Stimulated activated naive CD8-positive, alpha-beta T cell treated with anti-CD3 and anti-CD28 coated beads, Interleukin-15, Interleukin-2, amounts not matched to agents 100 ng/mL and 50 ng/mL, for 24 hours (primary cell): ENCODE measurements around the gene MDN1.
"Not testable (repeated sequence)": the region's sequence is repeated elsewhere in the genome, so short reads cannot be mapped to it uniquely, and the experiment has no call there.

Experiments used
- H3K27ac Mint-ChIP-seq: one replicate; pipeline ENCODE4 v1.8.0; 2021; ENCODE audit warnings: mild to moderate bottlenecking, mixed read lengths
- H3K27me3 Mint-ChIP-seq: one replicate; pipeline ENCODE4 v1.8.0; 2021; ENCODE audit warnings: mixed read lengths
- H3K36me3 Mint-ChIP-seq: one replicate; pipeline ENCODE4 v1.8.0; 2021; ENCODE audit warnings: low read depth, mixed read lengths
- H3K4me1 Mint-ChIP-seq: one replicate; pipeline ENCODE4 v1.8.0; 2021; ENCODE audit warnings: low read depth, mixed read lengths
- H3K4me3 Mint-ChIP-seq: one replicate; pipeline ENCODE4 v1.8.0; 2021; ENCODE audit warnings: mild to moderate bottlenecking, mixed read lengths
- H3K9me3 Mint-ChIP-seq: one replicate; pipeline ENCODE4 v1.8.0; 2021; ENCODE audit warnings: mixed read lengths

The MDN1 gene

DNA sequence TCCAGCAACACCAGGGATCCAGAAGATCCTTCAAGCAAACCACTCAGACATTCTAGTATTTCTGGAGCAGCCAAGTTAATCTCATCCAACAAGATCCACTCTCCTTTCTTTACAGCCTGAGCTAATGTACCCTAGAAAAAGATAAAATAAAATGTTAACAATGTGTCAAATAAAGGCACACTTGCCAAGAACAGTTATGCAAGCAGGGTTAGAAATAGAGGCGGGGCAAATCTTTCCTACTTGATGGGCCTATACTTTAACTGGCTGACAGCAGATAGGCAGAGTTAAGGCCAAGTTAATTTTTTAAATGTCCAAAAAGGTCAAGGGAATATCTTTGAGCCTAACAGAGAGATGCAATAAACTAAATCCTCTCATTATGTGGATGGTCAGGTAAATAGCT, 60.8 kb downstream of the MDN1 start:
- H3K27ac Mint-ChIP-seq: no peak overlapping the region
- no peaks in the 10 kb centered on the region for H3K9me3 Mint-ChIP-seq
- peaks cover 65% of the 10 kb centered on the region for H3K36me3 Mint-ChIP-seq

DNA sequence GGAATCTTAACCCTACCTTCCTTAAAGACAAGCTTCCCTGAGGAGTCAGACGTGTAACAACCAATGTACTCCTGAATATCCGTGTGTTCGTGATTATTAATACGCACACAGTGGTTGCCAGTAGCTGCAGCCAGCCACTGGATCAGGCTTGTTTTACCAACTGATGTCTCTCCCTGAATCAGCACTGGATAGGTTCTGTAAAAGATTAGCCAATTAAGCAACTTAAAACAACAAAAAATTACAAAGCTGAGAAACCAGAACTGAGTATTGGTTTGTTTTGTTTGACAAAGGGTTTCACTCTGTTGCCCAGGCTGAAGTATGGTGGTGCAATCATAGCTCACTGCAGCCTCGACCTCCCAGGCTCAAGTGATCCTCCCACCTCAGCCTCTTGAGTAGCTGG, 69.3 kb downstream of the MDN1 start:
- H3K27ac Mint-ChIP-seq: no peak overlapping the region

More for the DNA sequence above, 60.8 kb downstream of the MDN1 start:
- no peak overlapping the region for H3K4me3 Mint-ChIP-seq
- no peaks in the 10 kb centered on the region for H3K4me1 Mint-ChIP-seq
- H3K27me3 Mint-ChIP-seq: no peaks in the 10 kb centered on the region

DNA sequence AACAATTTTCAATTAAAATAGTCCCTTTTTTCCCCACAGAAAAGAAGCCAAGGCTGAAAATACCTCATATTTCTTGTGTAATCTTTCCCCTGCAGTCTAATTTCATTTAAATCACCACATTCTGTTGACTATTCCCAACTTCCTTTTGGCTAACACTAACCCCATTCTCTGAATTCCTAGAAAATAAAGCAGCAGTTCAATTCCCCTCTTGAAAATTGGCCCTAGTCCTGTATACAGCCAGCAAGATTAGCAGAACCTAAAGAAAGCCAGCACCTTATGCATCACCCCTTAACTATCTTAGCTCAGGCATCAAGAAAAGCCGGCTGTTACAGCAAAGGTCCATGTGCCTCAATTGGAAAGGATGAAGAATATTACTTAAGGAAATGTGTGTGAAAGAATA, 69.7 kb downstream of the MDN1 start:
- H3K27me3 Mint-ChIP-seq: no peaks in the 10 kb centered on the region
- H3K4me3 Mint-ChIP-seq: no peak overlapping the region
- H3K4me1 Mint-ChIP-seq: no peaks in the 10 kb centered on the region
- peaks cover 84% of the 10 kb centered on the region for H3K36me3 Mint-ChIP-seq
- no peak overlapping the region for H3K27ac Mint-ChIP-seq
- no peaks in the 10 kb centered on the region for H3K9me3 Mint-ChIP-seq

More for the DNA sequence above, 69.3 kb downstream of the MDN1 start:
- Mint-ChIP-seq H3K9me3 (no peaks in the 10 kb centered on the region), H3K36me3 (peaks cover 84% of the 10 kb centered on the region), H3K4me3 (no peak overlapping the region), H3K4me1 (no peaks in the 10 kb centered on the region), H3K27me3 (no peaks in the 10 kb centered on the region)

DNA sequence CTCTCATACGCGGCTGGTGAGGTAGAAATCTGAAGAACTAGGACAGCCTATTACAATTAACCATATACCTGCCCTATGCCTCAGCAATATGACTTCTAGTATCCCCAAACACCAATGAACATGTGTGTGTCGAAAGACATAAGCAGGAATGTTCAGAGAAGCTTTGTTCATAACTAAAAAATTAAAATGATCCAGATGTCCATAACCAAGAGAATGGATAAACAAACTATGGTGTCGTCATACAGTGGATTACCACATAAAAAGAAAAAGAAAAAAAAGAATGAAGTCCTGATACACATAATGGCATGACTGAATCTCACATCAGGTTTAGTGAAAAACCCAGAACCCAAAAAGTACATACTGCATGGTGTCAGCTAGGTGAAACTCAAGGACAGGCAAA, 73.9 kb downstream of the MDN1 start:
- H3K27me3 Mint-ChIP-seq: no peaks in the 10 kb centered on the region

DNA sequence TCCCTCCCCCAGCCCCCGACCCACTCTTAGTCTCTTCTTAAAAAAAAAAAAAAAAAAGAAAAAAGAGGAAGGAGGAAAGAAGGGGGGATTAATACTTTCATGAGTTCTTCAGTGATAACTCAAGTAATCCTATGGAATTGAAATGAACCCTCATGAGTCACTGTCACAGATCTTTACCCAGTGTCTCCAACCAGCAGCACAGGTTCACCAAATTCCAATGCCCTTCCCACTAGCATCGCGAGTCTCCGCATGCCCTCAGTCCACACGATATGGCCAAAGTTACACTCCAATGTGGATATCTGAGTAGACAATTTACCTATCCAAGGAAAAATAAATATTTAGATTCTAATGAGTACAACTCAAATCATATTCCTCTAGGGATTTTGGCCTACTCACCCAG, 74.5 kb downstream of the MDN1 start:
- H3K27ac Mint-ChIP-seq: no peak overlapping the region
- peaks cover 79% of the 10 kb centered on the region for H3K36me3 Mint-ChIP-seq
- no peaks in the 10 kb centered on the region for H3K27me3 Mint-ChIP-seq
- H3K9me3 Mint-ChIP-seq: no peaks in the 10 kb centered on the region
- H3K4me3 Mint-ChIP-seq: no peak overlapping the region
- no peaks in the 10 kb centered on the region for H3K4me1 Mint-ChIP-seq

More for the DNA sequence above, 73.9 kb downstream of the MDN1 start:
- peaks cover 79% of the 10 kb centered on the region for H3K36me3 Mint-ChIP-seq
- H3K4me3 Mint-ChIP-seq: no peak overlapping the region
- no peaks in the 10 kb centered on the region for H3K9me3 Mint-ChIP-seq
- H3K27ac Mint-ChIP-seq: no peak overlapping the region
- no peaks in the 10 kb centered on the region for H3K4me1 Mint-ChIP-seq

DNA sequence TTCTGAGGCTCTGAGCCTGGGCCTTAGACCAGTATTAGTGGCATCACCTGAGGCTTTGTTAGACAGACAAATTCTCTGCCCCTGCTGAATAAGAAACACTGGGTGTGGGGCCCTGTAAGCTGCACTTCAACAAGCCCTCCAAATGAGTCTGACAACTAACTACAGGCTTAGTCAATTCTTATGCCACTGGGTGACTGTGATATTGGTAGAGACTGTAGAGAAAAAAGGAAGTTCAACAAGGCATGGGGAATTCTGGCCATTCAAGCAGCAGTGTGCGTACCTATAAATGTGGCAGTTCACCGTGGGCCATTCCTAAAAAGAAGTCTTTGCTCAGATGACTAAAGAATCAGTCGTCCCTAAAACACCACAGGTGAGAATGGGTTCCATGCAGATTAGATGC, 82.7 kb downstream of the MDN1 start:
- no peak overlapping the region for H3K4me3 Mint-ChIP-seq
- H3K9me3 Mint-ChIP-seq: peaks cover 4% of the 10 kb centered on the region
- no peak overlapping the region for H3K27ac Mint-ChIP-seq
- no peaks in the 10 kb centered on the region for H3K27me3 Mint-ChIP-seq
- peaks cover 85% of the 10 kb centered on the region for H3K36me3 Mint-ChIP-seq
- no peaks in the 10 kb centered on the region for H3K4me1 Mint-ChIP-seq

DNA sequence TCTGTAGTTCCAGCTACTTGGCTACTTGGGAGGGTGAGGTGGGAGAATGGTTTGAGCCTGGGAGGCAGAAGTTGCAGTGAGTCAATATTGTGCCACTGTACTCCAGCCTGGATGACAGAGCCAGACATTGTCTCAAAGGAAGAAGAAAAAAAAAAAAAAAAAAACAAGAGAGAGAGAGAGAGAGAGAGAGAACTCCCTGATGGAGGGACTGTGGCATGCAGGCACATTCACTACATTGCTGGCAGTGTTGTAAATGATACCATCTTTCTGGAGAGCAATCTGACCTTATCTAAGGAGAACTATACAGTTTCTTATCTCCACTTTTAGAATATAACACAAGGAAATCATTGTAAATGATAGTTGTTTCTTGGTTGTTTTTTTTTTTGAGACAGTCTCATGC, 85.1 kb downstream of the MDN1 start:
- Mint-ChIP-seq H3K27ac (no peak overlapping the region), H3K27me3 (no peaks in the 10 kb centered on the region), H3K9me3 (peaks cover 4% of the 10 kb centered on the region), H3K4me3 (no peak overlapping the region), H3K36me3 (peaks cover 88% of the 10 kb centered on the region), H3K4me1 (no peaks in the 10 kb centered on the region)

DNA sequence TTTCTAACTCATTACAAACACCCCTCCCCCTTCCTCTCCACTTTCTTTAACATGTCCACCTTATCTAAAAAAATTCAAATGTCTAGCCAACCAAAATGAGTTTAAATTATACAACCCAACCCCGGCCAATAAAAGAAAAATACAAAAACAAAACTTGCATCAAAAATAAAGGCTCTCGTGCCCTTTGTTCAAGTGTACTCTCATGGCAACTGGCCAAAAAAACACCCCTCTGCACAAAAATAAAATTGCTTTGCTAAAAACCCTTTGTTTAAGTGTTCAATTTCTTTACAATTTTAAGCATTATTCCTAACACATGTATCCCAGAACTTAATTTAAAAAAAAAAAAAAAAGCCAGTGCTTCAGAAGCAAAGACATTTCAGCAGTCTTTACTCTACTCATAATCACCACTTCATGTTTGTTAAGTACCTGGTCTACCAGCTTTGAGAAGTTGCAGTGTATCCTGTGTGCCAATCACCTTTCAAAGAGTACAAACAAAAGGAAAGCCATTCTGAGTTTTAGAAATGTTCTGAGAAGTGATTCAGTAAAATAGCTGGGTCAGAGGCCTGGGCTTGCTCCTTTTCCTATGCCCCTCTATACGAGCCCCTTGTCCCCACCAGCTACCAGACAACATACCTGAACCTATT, 87.5 kb downstream of the MDN1 start:
- H3K9me3 Mint-ChIP-seq: peaks cover 4% of the 10 kb centered on the region
- H3K27me3 Mint-ChIP-seq: no peaks in the 10 kb centered on the region
- no peak overlapping the region for H3K27ac Mint-ChIP-seq
- peaks cover 85% of the 10 kb centered on the region for H3K36me3 Mint-ChIP-seq
- H3K4me1 Mint-ChIP-seq: no peaks in the 10 kb centered on the region
- no peak overlapping the region for H3K4me3 Mint-ChIP-seq

DNA sequence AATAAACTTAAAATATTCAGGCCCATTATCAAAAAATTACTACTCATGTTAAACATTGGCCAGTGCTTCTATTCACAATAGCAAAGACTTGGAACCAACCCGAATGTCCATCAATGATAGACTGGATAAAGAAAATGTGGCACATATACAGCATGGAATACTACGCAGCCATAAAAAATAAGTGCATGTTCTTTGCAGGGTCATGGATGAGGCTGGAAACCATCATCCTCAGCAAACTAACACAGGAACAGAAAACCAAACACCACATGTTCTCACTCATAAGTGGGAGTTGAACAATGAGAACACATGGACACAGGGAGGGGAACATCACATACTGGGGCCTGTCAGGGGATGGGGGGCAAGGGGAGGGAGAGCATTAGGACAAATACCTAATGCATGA, 88.3 kb downstream of the MDN1 start:
- H3K27ac Mint-ChIP-seq, H3K9me3 Mint-ChIP-seq, H3K4me3 Mint-ChIP-seq, H3K4me1 Mint-ChIP-seq, H3K27me3 Mint-ChIP-seq: not testable (repeated sequence)
- peaks cover 85% of the 10 kb centered on the region for H3K36me3 Mint-ChIP-seq

DNA sequence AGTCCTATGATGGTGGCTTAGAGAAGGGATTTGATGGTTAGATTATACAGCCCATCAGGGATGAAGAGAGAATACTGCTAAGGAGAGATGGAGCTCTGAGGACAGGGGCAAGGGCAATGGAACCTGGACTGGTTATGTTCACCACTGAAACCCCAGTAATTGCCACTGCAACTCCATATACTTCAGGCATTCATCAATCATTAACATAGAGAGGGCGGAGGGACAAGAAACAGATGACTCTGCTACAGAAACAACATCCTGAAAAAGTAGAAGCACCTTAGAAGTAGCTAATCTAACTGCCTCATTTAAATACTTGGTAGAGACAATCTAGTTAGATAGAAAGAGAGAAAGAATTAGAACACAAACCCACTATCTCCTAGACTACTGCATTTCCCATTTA, 89.8 kb downstream of the MDN1 start:
- no peaks in the 10 kb centered on the region for H3K4me1 Mint-ChIP-seq
- H3K9me3 Mint-ChIP-seq: peaks cover 4% of the 10 kb centered on the region
- H3K27me3 Mint-ChIP-seq: no peaks in the 10 kb centered on the region
- H3K36me3 Mint-ChIP-seq: peaks cover 87% of the 10 kb centered on the region
- H3K4me3 Mint-ChIP-seq: no peak overlapping the region
- H3K27ac Mint-ChIP-seq: no peak overlapping the region

DNA sequence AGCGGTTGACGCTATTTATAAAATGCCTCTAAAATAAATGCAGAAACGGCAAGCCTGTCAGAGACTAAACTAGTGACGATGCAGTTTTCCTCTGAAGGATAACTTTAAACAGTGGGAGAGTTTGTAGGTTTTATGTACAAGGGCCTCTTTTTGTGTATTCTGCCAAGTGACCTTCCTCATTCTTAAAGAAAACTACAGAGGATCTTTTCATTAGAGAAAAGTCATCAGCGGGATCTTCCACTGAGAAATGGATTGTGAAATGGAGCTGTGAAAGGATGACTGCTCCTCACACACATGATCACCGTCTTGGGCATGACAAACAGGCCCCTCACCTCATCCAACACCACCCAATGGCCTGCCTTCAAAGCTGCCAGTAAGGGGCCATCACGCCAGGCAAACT, 92.1 kb downstream of the MDN1 start:
- no peaks in the 10 kb centered on the region for H3K27me3 Mint-ChIP-seq
- no peak overlapping the region for H3K27ac Mint-ChIP-seq
- no peaks in the 10 kb centered on the region for H3K4me1 Mint-ChIP-seq
- peaks cover 3% of the 10 kb centered on the region for H3K9me3 Mint-ChIP-seq
- peaks cover 81% of the 10 kb centered on the region for H3K36me3 Mint-ChIP-seq
- no peak overlapping the region for H3K4me3 Mint-ChIP-seq

DNA sequence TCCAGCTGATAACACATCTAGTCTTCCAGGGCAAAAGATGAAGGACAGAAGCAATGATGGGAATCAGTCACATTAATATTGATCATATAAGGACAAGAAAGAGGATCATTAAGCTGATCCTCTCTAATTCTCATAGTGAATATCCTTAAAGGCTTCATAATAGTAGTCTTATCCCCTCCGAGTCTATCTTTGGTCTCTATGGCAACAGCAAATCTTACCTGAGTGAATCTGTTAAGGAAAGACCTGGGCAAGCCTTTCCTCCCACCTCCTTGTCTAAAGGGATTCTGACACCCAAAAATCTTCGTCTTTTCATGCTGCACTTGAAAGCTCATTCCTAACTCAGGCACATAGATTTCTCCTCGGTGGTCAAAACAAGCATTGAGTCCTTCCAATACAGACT, 94.6 kb downstream of the MDN1 start:
- Mint-ChIP-seq H3K4me1 (no peaks in the 10 kb centered on the region), H3K27ac (no peak overlapping the region), H3K4me3 (no peak overlapping the region), H3K27me3 (no peaks in the 10 kb centered on the region), H3K36me3 (peaks cover 78% of the 10 kb centered on the region), H3K9me3 (no peaks in the 10 kb centered on the region)

DNA sequence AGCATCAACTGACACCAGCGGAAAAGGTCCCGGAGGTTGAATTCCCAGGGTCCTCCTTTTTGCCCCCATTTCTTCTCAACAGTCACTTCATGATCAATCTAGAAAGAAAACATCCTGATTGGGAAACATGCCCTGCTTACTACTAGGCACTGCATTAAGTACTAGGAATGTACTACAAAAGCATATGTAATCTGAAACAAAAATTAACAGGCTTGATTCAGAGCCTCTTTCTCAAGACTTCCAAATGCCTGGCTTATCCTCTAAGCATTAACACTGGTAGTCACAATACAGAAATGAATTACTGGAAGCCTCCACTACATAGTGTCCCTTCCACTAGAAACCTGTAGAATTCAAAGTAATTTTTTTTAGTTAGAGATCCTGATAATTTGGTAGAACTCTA, 96.5 kb downstream of the MDN1 start:
- Mint-ChIP-seq H3K27me3 (no peaks in the 10 kb centered on the region), H3K27ac (peak overlapping the region; percentile 1), H3K9me3 (no peaks in the 10 kb centered on the region), H3K4me3 (no peak overlapping the region), H3K36me3 (peaks cover 78% of the 10 kb centered on the region), H3K4me1 (no peaks in the 10 kb centered on the region)

DNA sequence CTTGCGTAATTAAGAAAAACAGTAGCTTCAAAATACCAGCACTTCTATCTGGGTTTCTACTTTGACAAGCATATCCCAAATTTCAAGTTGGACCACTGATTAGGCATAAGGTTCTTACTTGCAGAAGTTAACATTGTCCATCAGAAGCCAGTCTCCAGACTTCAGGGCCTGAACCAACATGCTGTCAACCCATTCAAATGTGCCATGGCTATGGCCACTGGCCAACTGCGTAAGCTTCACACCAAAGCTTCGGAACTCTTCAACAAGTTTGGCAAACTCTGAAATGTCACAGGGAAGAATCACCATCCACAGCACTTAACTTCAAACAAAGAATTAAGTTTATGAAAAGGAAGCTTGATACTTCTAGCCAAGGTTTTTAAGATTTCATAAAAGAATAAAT, 103.1 kb downstream of the MDN1 start:
- Mint-ChIP-seq H3K36me3 (peaks cover 85% of the 10 kb centered on the region), H3K4me1 (no peaks in the 10 kb centered on the region), H3K27me3 (no peaks in the 10 kb centered on the region), H3K9me3 (no peaks in the 10 kb centered on the region), H3K4me3 (no peak overlapping the region), H3K27ac (no peak overlapping the region)

DNA sequence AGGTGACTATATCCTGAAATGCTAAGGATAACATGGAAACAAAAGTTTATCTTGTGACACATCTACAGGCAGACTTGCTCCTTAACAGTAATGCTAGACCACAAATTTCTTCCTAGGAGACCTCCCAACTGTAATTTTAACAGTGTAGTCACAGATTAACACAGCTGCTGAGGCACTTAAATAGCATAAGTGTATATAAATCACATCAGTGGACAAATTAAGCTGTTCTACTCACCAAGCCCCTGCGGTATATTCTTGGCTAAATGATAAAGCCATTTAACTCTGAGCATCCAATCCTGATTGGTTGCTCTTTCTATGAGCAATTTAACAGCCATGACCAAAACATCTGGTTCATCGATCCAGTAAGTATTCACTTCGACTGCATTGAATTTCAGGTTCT, 107.8 kb downstream of the MDN1 start:
- Mint-ChIP-seq H3K36me3 (peaks cover 89% of the 10 kb centered on the region), H3K27ac (no peak overlapping the region), H3K4me1 (no peaks in the 10 kb centered on the region), H3K4me3 (no peak overlapping the region), H3K27me3 (no peaks in the 10 kb centered on the region), H3K9me3 (no peaks in the 10 kb centered on the region)

DNA sequence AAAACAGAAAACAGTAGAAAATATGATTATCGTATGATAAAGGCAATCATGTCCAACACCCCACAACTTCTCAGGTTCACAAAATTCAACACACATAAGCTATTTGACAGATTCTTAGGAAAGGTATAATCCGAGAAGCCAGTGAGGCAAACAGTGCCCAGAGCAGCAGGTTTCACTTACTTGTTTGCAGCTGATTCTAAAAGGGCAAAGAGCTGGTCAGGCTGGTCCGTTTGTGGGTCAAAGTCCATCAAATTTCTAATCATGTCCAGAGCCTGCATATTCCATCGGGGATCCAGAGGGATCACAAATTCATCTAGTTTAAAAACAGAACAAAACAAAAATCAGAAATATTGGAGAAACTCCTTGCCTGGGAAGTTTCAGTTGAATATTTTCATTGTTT, 111.3 kb downstream of the MDN1 start:
- H3K4me1 Mint-ChIP-seq: no peaks in the 10 kb centered on the region
- peaks cover 89% of the 10 kb centered on the region for H3K36me3 Mint-ChIP-seq
- no peak overlapping the region for H3K27ac Mint-ChIP-seq
- no peaks in the 10 kb centered on the region for H3K9me3 Mint-ChIP-seq
- H3K27me3 Mint-ChIP-seq: no peaks in the 10 kb centered on the region
- no peak overlapping the region for H3K4me3 Mint-ChIP-seq
